HG02981 (cell line): Measurements from ENCODE around the gene AREG.

ENCODE experiments used
- ATAC-seq: cut with Tn5 transposase; IDR thresholded peaks from one replicate; pipeline ENCODE4 v1.9.1; 2021; ENCODE audit warnings: mild to moderate bottlenecking, moderate library complexity; ENCODE audit not compliant: unreplicated experiment

Gene AREG

GRCh38 chr4:74504212-74504611 lies 59.3 kb downstream of the AREG start:
- no peak for ATAC-seq
